Colonic mucosa (tissue), 4 donors: Measurements from ENCODE around the gene RAD18. TPM values are rescaled to one million over a fixed set of nuclear protein-coding genes. Genes with fewer than 3 reads are reported as not detected.

ENCODE experiments used
- DNase-seq: peaks from one replicate; pipeline ENCODE4 v3.0.0-alpha.2; 2020
- H3K27ac ChIP-seq: fragments of 200-600 bp; one replicate; pipeline ENCODE4 v1.8.0; 2021
- H3K27me3 ChIP-seq: fragments of 200-600 bp; one replicate; pipeline ENCODE4 v1.8.0; 2021
- H3K36me3 ChIP-seq: fragments of 200-600 bp; one replicate; pipeline ENCODE4 v1.8.0; 2021
- H3K4me1 ChIP-seq: fragments of 200-600 bp; one replicate; pipeline ENCODE4 v1.8.0; 2021; ENCODE audit warnings: mild to moderate bottlenecking
- H3K4me3 ChIP-seq: fragments of 200-600 bp; one replicate; pipeline ENCODE4 v1.8.0; 2021
- H3K9ac ChIP-seq, 2 donors: one replicate each; pipeline ENCODE4 v1.7.0; 2013; ENCODE audit warnings: control low read depth in 2 of 2, low read depth in 2 of 2, low read length in 2 of 2
- H3K9me3 ChIP-seq: fragments of 200-600 bp; one replicate; pipeline ENCODE4 v1.8.0; 2021
- CTCF ChIP-seq: fragments of 200-600 bp; IDR thresholded peaks from one replicate; pipeline ENCODE4 v1.8.0; 2022; ENCODE audit warnings: antibody characterized with exemption, mild to moderate bottlenecking
- intact Hi-C: fragments of 100-400 bp; cut with DNase I; formaldehyde crosslinking; loops from one replicate; pipeline ENCODE4 v1.14.1; 2022
- total RNA-seq, 2 donors: library from RNA; stranded (reverse); fragmentation: NEBNext Ultra II Directional in 1 of 2; extraction: Animal tissue kit (Norgen Biotek cat#: 25700) in 1 of 2; gene quantifications; one replicate each; pipeline ENCODE4 v1.2.1, GENCODE V29; 2021
- donor health status: healthy.
- donor health status: DM: no; HTN: no; CAD: no.
- donor health status: DM: no; HTN: no; CAD: no.

RAD18 gene
- total RNA-seq, 2 donors from 2014 or later, result 12.2 to 25.9 TPM

GRCh38 chr3:8969241-8969640, 6.0 kb upstream of the RAD18 start:
- no peaks in the 10 kb centered on the region for H3K4me1 ChIP-seq
- no peak overlapping the region for H3K27ac ChIP-seq
- no peaks in the 10 kb centered on the region for H3K27me3 ChIP-seq
- no peak for TF ChIP-seq CTCF
- H3K9me3 ChIP-seq, result no peaks in the 10 kb centered on the region
- H3K4me3 ChIP-seq, result no peak overlapping the region
- DNase-seq, result no peak
- intact Hi-C loops, result no loop called here
- no peak overlapping the region for H3K9ac ChIP-seq
- no peaks in the 10 kb centered on the region for H3K36me3 ChIP-seq

- DNase-seq, result no peak
- Histone ChIP-seq H3K9ac (no peak overlapping the region), H3K9me3 (no peaks in the 10 kb centered on the region), H3K4me1 (no peaks in the 10 kb centered on the region), H3K4me3 (no peak overlapping the region), H3K27ac (no peak overlapping the region), H3K36me3 (no peaks in the 10 kb centered on the region), H3K27me3 (no peaks in the 10 kb centered on the region)
- TF ChIP-seq CTCF, result no peak
- intact Hi-C loops, result no loop called here
Measured at GRCh38 chr3:8968375-8968882, 5.2 kb upstream of the RAD18 start.

GRCh38 chr3:8967553-8967952, 4.3 kb upstream of the RAD18 start:
- TF ChIP-seq CTCF, result no peak
- intact Hi-C loops, result no loop called here

GRCh38 chr3:8966820-8967348, 3.6 kb upstream of the RAD18 start:
- H3K27me3 ChIP-seq, result no peaks in the 10 kb centered on the region
- H3K4me3 ChIP-seq, result no peak overlapping the region
- no peak for DNase-seq
- peak overlapping the region; percentile 81 for H3K27ac ChIP-seq
- H3K9ac ChIP-seq, result peak overlapping the region in 1 of 2 donors; percentile 35
- intact Hi-C loops, result no loop called here
- H3K4me1 ChIP-seq, result peaks cover 7% of the 10 kb centered on the region
- H3K36me3 ChIP-seq, result no peaks in the 10 kb centered on the region
- no peak for TF ChIP-seq CTCF
- H3K9me3 ChIP-seq, result no peaks in the 10 kb centered on the region

More at GRCh38 chr3:8967553-8967952, 4.3 kb upstream of the RAD18 start:
- Histone ChIP-seq H3K27me3 (no peaks in the 10 kb centered on the region), H3K36me3 (no peaks in the 10 kb centered on the region), H3K9ac (no peak overlapping the region), H3K4me1 (peaks cover 3% of the 10 kb centered on the region), H3K27ac (no peak overlapping the region), H3K9me3 (no peaks in the 10 kb centered on the region), H3K4me3 (no peak overlapping the region)
- no peak for DNase-seq

- peak overlapping the region; percentile 81 for H3K27ac ChIP-seq
- H3K36me3 ChIP-seq, result no peaks in the 10 kb centered on the region
- peaks cover 7% of the 10 kb centered on the region for H3K4me1 ChIP-seq
- no peak for DNase-seq
- peak overlapping the region in 1 of 2 donors; percentile 35 for H3K9ac ChIP-seq
- H3K9me3 ChIP-seq, result no peaks in the 10 kb centered on the region
- TF ChIP-seq CTCF, result no peak
- intact Hi-C loops, result no loop called here
- H3K27me3 ChIP-seq, result no peaks in the 10 kb centered on the region
- no peak overlapping the region for H3K4me3 ChIP-seq
Measured at GRCh38 chr3:8966150-8966819, 3.0 kb upstream of the RAD18 start.
